HG02763 (cell line): Measurements from ENCODE around the gene LRP2.
A peak's percentile ranks its signal among the peaks of the same experiment; 100 is the strongest.

ENCODE experiments used
- ATAC-seq: cut with Tn5 transposase; IDR thresholded peaks from one replicate; pipeline ENCODE4 v1.9.1; 2021; ENCODE audit warnings: mild to moderate bottlenecking, moderate library complexity; ENCODE audit not compliant: unreplicated experiment

Gene LRP2

GRCh38 chr2:169094676-169095075 lies 267.7 kb downstream of the LRP2 start:
- ATAC-seq, result no peak

- ATAC-seq, result no peak
Observed at GRCh38 chr2:169093535-169093934, 268.8 kb downstream of the LRP2 start.

GRCh38 chr2:169091761-169092519 lies 270.4 kb downstream of the LRP2 start:
- no peak for ATAC-seq

GRCh38 chr2:169091256-169091655 lies 271.1 kb downstream of the LRP2 start:
- no peak for ATAC-seq

DNA sequence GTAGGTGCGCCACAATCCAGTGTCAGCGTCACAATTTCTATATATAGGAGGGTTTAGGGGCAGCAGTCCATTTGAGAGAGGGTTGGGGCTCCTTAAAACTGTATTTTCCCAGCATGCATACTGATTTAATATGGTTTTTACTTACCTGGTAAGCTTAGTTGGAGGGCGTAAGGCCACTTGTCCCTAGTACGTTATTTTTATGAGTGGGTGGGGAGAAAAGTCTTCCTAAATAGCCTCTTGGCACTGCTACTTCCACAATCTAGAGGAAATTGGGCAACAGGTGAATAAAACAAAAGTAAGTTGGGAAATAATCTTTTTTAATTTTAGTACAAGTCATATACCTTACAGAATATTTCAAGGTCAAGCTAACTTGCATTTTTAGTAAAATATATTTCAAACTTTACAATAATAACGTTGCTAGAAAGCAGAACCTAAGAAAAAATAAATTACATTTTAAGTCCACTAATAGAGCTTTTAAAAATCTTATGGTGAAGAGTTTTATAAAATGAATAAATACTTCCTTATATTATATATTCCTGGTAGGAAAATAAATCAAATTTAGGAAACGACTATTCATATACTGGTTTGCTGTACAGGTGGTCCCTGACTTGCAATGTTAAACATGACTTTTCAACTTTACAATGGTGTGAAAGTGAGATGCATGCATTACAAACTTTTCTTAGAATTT lies 272.1 kb downstream of the LRP2 start:
- ATAC-seq, result no peak

DNA sequence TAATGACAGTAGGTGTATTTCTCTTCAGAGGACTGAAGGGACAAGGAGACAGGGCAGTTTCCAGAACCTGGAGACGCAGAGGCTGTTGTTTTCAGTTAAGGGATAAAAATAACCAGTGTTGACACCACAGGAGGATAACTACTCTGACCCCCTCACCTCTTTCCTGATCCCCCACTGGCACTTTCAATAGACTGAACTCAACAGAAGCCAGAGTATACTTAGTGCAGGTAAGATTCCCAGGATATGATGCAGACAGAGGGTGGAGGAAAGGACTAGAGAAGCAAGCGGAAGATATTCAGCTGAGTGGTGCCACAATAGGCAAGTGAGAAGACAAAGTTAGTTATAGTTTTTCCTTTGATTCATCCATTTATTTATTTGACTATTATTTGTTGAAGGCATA lies 273.2 kb downstream of the LRP2 start:
- no peak for ATAC-seq

DNA sequence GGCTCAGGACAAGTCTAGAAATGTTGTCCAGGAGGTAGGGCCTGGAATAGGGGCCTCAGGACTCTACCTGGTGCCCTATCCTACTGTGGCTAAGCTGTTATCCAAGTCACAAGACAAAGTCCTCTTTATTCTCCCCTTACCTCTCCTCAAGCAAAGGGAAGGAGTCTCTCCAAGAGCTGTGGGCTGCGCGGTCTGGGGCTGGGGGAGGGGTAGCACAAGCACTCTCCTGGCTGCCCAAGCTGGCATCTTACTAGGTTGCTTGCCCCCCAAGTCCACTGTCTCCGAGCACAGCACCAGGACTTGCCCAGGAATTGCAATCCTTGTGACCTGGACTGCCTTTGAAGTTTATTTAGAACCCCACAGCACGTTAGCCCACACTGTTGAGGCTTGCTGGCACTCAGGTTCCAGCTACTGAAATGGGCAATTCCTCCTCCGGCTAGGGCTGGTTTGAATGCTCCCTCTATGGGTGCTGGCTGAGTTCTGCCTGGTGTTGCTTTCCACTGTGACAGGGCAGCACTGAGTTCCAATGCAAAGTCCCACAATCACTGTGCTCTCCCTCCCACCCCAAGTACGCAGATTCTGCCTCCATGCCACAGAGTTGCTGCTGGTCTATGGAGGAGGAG lies 274.5 kb downstream of the LRP2 start:
- no peak for ATAC-seq

DNA sequence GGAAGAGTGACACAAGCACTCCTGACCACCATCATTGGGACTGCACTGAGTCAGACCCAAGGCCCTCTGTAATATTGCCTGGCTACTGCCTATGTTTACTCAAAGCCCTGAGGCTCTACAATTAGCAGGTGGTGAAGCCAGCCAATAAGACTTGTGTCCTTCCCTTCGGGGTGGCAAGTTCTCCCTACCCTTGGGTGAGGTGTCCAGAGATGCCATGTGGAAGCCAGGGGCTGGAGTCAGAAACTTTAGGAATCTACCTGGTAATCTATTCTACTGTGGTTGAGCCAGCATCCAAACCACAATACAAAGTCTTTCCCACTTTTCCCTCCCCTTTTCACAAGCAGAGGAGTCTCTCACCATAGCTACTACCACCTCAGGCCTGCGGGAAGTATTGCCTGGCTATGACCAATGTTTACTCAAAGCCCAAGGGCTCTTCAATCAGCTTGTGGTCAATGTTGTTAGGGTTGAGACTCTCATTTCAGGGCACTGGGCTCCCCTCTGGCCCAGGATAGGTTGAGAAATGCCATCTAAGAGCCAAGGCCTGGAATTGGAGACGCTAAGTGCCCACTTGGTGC lies 275.4 kb downstream of the LRP2 start:
- ATAC-seq, result no peak

GRCh38 chr2:169082995-169083394 lies 279.3 kb downstream of the LRP2 start:
- ATAC-seq, result peak; percentile 46

DNA sequence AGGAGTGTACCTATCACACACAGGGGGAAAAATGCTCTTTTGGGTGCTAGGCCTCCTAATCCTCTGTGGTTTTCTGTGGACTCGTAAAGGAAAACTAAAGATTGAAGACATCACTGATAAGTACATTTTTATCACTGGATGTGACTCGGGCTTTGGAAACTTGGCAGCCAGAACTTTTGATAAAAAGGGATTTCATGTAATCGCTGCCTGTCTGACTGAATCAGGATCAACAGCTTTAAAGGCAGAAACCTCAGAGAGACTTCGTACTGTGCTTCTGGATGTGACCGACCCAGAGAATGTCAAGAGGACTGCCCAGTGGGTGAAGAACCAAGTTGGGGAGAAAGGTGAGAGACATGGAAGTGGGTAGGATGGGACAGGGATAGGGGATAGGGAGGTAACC lies 280.8 kb downstream of the LRP2 start:
- no peak for ATAC-seq

GRCh38 chr2:169080250-169081069 lies 281.9 kb downstream of the LRP2 start:
- peak; percentile 92 for ATAC-seq

- ATAC-seq, result no peak
Observed at GRCh38 chr2:169077674-169078240, 284.6 kb downstream of the LRP2 start.
